NCI-H524 treated with DMSO at 0.1 percent for 48 hours (cell line): Measurements from ENCODE around the gene ATOH7.
"Not testable (repeated sequence)": the region's sequence is repeated elsewhere in the genome, so short reads cannot be mapped to it uniquely, and the experiment has no call there.

Source experiments
- DNase-seq: peaks from one replicate; lab custom pipeline; 2025; lab: John Stamatoyannopoulos, UW

ATOH7 gene

GRCh38 chr10:68231817-68232251, at the start of gene ATOH7:
Gene ATOH7, minus strand, starts transcription at chr10:68232113. Its CDS starts 436 bp downstream, at chr10:68231677.
- no peak for DNase-seq

- DNase-seq = no peak
Measured at GRCh38 chr10:68280758-68281157, 48.8 kb upstream of the ATOH7 start.

DNA sequence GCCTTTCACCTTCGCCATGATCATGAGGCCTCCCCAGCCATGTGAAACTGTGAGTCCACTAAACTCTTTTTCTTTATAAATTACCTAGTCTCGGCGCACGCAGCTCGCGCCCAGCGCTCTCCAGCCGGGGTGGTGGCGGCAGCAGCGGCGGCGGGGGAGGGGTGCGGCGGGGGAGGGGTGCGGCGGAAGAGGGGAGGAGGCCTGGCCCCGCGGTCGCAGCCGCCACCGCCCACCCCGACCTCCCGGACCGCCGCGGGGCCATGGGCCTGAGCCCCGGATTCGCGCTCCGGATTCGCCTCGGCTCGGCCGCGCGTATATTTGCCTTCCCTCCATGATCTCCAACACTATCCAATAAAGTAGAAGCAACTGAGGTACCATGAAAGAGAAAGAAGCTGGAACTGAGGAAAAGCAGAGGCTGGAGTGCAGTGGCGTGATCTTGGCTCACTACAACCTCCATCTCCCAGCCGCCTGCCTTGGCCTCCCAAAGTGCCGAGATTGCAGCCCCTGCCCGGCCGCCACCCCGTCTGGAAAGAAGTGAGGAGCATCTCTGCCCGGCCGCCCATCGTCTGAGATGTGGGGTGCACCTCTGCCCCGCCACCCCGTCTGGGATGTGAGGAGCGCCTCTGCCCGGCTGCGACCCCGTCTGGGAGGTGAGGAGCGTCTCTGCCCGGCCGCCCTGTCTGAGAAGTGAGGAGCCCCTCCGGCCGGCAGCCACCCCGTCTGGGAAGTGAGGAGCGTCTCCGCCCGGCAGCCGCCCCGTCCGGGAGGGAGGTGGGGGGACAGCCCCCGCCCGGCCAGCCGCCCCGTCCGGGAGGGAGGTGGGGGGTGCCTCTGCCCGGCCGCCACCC, 47.2 kb upstream of the ATOH7 start:
- DNase-seq = not testable (repeated sequence)

DNA sequence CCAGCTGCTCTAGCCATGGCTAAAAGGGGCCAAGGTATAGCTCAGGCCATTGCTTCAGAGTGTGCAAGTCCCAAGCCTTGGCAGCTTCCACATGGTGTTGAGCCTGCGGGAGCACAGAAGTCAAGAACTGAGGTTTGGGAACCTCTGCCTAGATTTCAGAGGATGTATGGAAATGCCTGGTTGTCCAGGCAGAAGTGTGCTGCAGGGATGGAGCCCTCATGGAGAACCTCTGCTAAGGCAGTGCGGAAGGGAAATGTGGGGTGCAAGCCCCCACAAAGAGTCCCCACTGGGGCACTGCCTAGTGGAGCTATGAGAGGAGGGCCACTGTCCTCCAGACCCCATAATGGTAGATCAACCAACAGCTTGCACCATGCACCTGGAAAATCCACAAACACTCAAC, 45.9 kb upstream of the ATOH7 start:
- not testable (repeated sequence) for DNase-seq

DNA sequence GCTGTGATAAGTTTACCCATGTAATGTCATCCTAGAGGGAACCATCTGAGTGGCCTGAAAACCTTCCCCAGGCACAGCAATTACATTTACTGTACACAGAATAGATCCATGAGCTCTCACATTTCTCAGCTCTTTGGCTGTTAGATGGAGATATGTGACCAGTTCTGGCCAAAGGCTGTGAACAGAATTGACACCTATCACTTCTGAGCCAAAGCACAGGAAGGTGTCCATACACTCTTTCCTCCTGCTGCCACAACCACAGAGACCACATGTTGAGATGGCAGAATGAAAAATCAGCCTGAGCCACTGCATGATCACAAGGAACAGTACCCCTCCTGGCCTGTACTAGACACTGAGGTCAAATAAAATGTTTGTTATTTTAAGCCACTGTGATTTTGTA, 44.3 kb upstream of the ATOH7 start:
- no peak for DNase-seq

DNA sequence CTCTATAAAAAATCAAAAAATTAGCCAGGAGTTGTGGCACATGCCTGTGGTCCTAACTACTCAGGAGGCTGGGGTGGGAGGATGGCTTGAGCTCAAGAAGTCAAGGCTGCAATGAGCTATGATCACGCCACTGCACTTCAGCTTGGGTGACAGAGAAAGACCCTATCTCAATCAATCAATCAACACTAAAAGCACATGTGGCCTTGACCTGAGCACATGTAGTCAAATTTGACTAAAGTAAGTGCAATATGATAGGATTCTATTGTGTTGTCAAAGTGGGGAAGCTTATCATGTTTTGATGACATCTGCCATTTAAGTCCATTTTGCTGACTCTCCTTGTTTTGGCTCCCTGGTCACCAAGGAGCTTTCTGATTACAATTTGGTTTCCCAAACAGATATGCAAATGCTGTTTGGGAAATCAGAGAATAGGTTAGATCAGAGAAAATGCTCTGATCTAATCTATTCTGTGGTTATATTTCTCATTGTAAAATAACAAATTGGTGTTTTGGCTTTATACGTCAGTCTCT, 43.8 kb upstream of the ATOH7 start:
- DNase-seq = no peak

DNA sequence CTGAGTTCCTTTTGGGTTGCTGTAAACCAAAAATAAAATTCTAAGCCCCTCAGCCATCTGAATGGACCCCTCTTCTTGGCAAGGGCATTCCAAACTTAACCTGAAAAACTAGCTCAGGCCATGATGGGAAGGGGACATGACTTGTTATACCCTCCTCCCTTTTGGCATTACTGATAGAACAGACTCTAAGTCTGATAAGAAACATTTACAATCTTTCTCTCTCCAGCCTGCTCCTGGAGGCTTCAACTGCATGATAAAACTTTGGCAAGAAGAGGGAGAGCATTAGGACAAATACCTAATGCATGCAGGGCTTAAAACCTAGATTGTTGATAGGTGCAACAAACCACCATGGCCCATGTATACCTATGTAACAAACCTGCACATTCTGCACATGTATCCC, 40.9 kb upstream of the ATOH7 start:
- DNase-seq = no peak

DNA sequence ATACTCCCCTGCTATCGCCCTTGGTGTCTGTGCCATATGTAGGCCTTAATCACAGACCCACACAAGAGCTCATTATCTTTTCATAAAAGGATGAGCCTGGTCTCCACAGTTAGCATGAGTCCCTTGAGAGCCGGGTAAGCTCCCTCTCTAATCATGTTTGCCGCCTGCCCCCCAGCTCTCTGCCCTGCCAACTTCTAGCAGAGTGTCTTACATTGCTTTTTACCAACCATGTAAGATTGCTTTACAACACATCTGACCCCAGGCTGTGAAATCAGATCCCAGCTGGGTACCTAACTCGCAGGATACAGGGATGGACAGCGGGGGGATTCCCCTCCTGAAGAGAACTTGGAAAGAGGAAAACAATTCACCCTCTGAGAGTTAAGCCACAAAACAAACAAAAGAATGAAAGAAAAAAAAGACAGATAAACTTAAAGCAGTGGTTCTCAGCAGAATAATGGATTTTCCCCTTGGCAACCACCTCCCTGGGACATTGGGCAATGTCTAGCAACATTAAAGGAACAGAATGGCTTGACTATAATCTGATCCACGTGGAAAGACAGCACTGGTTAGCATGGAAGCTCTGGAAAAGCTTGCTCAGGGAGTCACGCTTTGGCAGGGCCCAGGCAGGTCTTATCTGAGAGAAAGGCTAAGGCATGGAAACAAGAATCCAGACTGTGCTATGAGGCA, 39.4 kb upstream of the ATOH7 start:
- DNase-seq = peak; percentile 72

DNA sequence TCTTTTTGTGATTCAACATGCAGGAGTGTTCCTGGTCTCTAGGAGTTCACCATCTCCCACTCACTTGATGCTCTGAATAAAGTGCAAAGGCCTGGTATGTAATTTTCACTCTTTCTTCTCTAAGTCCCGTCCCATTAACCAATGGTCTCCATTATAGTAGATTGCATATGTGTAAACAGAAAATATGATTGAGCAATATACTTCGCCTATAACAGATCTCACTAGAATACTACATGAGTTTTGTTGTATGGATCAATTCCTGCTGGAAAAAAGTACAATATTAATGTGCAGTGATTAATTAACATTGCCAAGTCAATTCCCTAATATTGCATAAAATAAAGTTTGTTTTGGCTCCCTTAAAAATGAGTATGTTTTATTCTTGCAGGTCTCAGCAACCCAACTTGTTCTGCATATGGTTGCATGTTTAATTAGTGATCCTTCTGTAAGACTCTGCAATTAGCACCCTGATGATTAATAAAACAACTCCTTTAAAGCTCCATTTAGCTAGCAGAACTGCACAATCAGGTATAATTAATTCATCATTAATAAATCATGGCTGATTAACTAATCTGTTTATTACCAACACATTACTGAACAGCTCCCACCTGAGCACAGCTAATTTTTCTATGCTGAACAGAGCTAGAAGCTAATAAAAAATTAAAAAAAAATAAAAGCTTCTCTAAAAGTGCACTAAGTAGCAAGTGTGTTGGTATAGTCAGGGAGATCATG, 37.8 kb upstream of the ATOH7 start:
- DNase-seq = no peak

DNA sequence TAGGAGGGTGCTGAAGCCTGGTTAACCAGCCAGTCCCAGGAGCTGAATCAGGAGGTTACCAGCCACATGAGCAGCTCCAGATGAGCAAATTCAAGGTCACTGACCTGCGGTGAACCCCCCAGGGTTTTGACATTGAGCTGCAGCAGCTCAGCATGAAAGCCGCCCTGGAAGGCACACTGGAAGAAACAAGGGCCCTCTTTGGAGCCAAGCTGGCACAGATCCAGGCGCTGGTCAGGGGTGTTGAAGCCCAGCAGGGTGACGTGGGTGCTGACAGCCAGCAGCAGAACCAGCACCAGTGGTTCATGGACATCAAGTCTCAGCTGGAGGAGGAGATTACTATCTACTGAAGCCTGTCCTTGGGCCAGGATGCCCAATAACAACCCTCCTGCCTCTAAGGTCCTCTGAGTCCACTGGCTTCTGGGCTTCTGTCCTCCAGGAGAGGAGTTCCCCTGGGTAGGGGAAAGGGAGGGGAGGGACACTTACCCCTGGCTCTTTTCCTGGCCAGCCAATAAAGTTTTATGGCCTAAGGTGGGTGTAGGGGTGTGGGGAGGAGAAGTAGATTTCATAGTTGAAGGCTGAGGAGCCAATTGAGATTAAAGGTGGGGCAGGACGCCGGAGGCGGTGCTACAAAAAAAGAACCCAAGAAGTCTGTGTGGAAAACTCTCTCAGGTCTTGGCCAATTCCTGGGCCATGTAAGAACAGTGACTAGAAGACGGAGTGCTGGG, 29.4 kb upstream of the ATOH7 start:
- no peak for DNase-seq

DNA sequence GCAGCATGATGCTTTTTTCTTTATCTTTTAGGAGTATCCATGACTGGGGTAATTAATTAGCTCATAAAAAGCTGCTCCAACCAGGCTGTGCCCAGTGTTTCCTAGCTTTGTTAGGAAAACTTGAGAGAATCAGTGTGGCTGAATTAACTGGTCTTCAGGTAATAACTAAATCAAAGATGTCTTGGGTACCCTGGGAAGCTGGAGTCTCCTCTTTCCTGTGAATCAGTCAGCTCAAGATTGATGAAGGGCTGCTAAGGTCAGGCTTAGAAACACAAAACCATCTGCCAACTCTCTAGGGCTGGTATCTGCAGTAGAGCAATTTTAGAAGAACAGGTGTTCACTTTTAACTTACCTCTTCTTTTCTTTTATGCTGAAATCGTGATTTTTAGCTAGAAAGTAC, 21.4 kb upstream of the ATOH7 start:
- peak; percentile 4 for DNase-seq

DNA sequence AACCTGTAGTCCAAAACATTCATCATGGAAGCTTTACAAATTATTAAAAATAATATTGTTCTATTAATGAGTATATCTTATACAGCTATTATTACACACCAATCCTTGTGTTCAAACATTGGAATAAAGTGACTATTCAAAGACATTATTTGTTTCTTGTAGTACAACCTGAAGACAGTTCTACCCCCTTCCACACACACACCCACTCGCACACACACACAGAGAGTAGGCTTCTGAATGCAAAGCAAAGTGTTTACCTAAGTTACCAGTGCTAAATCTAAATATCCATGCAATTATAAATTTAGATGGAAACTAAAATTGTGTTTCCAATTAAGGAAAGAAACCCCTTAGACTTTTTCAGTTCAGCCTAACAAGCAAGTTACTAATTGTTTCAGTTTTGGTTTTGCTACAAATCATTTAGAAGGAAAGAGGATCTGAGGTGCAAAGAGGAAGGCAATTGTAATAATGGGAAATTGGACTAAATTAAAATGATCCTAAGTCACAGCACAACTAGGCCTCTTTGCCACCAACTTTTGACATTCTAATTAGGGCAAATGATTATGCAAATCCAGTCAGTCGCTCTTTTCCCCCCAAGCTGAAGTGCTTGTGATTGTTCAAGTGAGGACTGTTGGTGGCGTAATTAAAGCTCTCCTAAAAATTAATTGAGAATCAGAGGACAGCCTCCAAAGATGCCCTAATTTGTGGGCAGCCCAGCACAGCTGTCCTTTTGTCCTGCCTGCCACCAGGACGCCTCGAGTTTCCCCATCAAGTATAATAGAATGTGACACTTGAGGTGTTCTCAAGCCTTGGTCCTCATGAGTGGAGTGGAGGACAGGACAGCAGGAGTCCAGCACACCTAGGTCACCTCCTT, 19.9 kb upstream of the ATOH7 start:
- DNase-seq = peak; percentile 18

- peak; percentile 68 for DNase-seq
Measured at GRCh38 chr10:68251151-68251550, 19.2 kb upstream of the ATOH7 start.

- no peak for DNase-seq
Measured at GRCh38 chr10:68249297-68249696, 17.4 kb upstream of the ATOH7 start.

DNA sequence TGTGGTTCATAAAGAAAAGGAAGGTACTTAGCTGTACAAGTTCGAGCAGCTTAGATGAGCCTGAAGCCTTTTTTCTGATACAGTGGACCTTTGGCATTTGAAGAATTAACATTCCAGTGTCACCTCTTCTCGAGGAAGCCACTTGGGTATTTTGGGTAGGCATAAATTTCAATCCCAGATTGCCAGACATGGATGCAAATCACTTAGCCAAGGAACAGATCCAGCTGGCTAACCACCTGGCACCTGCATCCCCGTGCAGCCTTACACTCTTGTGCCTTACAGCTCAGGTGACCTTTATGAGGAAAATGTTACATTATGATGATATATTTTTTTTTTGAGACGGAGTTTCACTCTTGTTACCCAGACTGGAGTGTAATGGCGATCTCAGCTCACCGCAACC, 16.0 kb upstream of the ATOH7 start:
- no peak for DNase-seq

DNA sequence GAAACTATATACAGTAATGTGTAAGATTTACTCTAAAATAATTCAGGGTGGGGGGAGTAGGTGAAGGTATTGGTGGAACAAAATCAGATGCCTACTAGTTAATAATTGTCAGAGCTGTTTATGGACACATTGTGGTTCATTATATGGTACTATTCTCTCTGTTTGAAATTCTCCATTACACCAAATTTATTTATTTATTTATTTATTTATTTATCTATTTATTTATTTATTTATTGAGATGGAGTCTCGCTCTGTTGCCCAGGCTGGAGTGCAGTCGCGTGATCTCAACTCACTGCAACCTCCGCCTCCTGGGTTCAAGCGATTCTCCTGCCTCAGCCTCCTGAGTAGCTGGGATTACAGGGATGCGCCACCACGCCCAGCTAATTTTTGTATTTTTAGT, 14.5 kb upstream of the ATOH7 start:
- not testable (repeated sequence) for DNase-seq

DNA sequence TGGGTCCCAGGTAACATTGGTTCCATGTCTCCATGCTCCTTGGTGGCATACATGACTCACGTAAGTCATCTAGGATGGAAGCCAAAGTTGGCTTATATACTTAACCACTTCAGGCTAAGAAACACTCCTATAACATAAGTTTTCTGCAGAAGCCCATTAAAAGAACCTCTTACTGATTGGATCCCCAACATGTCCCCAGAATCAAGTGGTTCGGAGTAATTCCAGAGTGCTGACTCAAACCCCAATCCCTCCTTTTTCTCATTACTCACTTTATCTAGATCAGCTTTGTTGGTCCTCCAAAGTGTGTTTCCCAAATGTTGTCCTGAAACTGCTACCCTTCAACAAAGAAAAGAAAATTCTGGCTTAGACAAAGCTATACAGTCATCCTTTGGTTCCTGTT, 10.1 kb upstream of the ATOH7 start:
- DNase-seq = no peak

DNA sequence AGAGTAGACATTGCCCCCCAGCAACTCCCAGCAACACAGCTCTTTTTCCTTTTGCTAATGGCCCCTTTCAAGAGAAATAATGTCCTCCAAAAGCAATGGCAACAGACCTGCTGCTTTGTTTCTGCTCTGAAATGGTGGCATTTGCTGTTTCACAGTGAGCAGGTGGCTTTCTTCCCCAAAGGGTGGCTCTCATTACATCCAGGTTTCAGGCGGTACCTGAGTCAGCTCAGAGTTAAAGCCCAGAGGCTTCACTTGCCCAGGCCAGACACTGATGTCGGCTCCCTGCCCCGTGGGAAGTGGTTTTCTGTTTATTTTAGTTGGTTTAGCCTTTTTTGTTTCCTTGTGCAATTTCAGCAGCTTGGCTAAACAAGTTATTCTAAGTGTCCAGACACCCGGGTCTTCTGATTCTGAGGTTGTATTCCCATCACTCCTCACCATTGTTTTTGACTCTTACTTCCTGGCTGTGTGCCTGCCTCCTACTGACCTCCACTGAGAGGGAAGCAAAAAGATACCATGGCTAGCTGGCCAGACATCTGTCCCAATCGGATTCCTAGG, 7.8 kb upstream of the ATOH7 start:
- no peak for DNase-seq

GRCh38 chr10:68239069-68239468, 7.2 kb upstream of the ATOH7 start:
- DNase-seq = no peak

DNA sequence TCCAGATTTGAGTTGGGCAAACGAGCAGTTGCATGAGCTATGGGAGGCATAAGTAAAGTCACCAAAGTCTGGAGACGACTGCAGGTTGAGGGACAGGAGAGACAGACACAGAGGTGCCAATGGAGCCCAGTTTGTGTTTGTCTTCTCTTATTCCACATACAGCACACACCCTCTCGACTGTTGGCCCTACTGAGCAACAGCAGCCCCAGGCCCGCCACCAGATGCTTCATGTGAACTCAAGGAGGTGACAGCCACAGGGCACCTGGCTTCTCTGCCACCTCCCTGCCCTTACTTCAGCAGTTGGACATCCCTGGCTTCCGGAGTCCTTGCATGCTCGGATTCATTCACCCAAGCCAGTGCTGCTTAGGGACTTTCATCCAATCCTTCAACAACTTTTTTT, 6.5 kb upstream of the ATOH7 start:
- DNase-seq = no peak

- DNase-seq = no peak
Measured at GRCh38 chr10:68237173-68237572, 5.3 kb upstream of the ATOH7 start.
